ENCODE results near the gene IRF2BP2.
"Not testable (repeated sequence)": the region's sequence is repeated elsewhere in the genome, so short reads cannot be mapped to it uniquely, and the experiment has no call there.

DNA sequence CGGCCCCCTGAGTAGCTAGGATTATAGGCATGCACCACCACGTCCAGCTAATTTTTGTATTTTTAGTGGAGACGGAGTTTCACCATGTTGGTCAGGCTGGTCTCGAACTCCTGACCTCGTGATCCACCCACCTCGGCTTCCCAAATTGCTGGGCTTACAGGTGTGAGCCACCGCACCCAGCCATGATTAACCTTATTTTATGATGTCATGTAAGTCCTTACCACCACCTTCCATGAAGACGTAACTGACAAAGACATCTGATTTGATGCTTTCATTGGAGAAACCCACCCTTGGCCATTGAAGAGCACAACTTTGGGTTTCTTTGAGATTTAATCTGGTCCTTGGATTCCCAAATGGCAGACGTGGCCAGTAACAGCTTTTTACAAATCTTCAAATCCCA is 24.9 kb upstream of the IRF2BP2 start:
- not testable (repeated sequence) for TF ChIP-seq POLR2AphosphoS5 (IDR thresholded peaks at IDR 0.05; ENCODE audit: borderline replicate concordance, low read depth, low read length); EZH2 (IDR thresholded peaks at IDR 0.05); FOXP2 (optimal IDR thresholded peaks at IDR 0.05; ENCODE audit: control extremely low read depth, extremely low read length, insufficient read depth)

All from SK-N-MC (cell line).